T follicular helper cell (primary cell): ENCODE data around the gene PTPRN2.
"Not testable (repeated sequence)": the region's sequence is repeated elsewhere in the genome, so short reads cannot be mapped to it uniquely, and the experiment has no call there.

Experiments
- DNase-seq: peaks from one replicate; pipeline ENCODE4 v3.0.0-alpha.2; 2020; ENCODE audit warnings: low read depth

Gene PTPRN2

GRCh38 chr7:157515342-157516041 lies 1072.1 kb downstream of the PTPRN2 start:
- no peak for DNase-seq

GRCh38 chr7:157514746-157515145 lies 1072.9 kb downstream of the PTPRN2 start:
- no peak for DNase-seq

GRCh38 chr7:157514306-157514705 lies 1073.3 kb downstream of the PTPRN2 start:
- DNase-seq, result no peak

GRCh38 chr7:157513682-157514081 lies 1073.9 kb downstream of the PTPRN2 start:
- no peak for DNase-seq

GRCh38 chr7:157513162-157513621 lies 1074.4 kb downstream of the PTPRN2 start:
- no peak for DNase-seq

- no peak for DNase-seq
Measured at GRCh38 chr7:157509226-157509625, 1078.4 kb downstream of the PTPRN2 start.

- DNase-seq, result no peak
Measured at GRCh38 chr7:157508477-157508881, 1079.1 kb downstream of the PTPRN2 start.

GRCh38 chr7:157507987-157508386 lies 1079.6 kb downstream of the PTPRN2 start:
- DNase-seq, result no peak

- DNase-seq, result no peak
Measured at GRCh38 chr7:157506268-157506667, 1081.4 kb downstream of the PTPRN2 start.

GRCh38 chr7:157505646-157506045 lies 1082.0 kb downstream of the PTPRN2 start:
- DNase-seq, result no peak

- DNase-seq, result no peak
Measured at GRCh38 chr7:157503229-157503628, 1084.4 kb downstream of the PTPRN2 start.

- peak; percentile 67 for DNase-seq
Measured at GRCh38 chr7:157502701-157503111, 1084.9 kb downstream of the PTPRN2 start.

GRCh38 chr7:157501581-157501980 lies 1086.0 kb downstream of the PTPRN2 start:
- peak; percentile 42 for DNase-seq

GRCh38 chr7:157500989-157501540 lies 1086.6 kb downstream of the PTPRN2 start:
- not testable (repeated sequence) for DNase-seq

- no peak for DNase-seq
Measured at GRCh38 chr7:157500171-157500960, 1087.3 kb downstream of the PTPRN2 start.

- no peak for DNase-seq
Measured at GRCh38 chr7:157499835-157500153, 1087.8 kb downstream of the PTPRN2 start.

- DNase-seq, result no peak
Measured at GRCh38 chr7:157499121-157499834, 1088.3 kb downstream of the PTPRN2 start.

GRCh38 chr7:157498657-157499056 lies 1089.0 kb downstream of the PTPRN2 start:
- DNase-seq, result no peak

- no peak for DNase-seq
Measured at GRCh38 chr7:157497744-157498651, 1089.6 kb downstream of the PTPRN2 start.

GRCh38 chr7:157497367-157497743 lies 1090.3 kb downstream of the PTPRN2 start:
- no peak for DNase-seq
